Measurements from ENCODE around the gene AXIN1. TPM values are rescaled to one million over a fixed set of nuclear protein-coding genes. Genes with fewer than 3 reads are reported as not detected.

The AXIN1 gene
- total and polyA plus RNA-seq, 2 donors = 20.0 to 24.1 TPM

DNA sequence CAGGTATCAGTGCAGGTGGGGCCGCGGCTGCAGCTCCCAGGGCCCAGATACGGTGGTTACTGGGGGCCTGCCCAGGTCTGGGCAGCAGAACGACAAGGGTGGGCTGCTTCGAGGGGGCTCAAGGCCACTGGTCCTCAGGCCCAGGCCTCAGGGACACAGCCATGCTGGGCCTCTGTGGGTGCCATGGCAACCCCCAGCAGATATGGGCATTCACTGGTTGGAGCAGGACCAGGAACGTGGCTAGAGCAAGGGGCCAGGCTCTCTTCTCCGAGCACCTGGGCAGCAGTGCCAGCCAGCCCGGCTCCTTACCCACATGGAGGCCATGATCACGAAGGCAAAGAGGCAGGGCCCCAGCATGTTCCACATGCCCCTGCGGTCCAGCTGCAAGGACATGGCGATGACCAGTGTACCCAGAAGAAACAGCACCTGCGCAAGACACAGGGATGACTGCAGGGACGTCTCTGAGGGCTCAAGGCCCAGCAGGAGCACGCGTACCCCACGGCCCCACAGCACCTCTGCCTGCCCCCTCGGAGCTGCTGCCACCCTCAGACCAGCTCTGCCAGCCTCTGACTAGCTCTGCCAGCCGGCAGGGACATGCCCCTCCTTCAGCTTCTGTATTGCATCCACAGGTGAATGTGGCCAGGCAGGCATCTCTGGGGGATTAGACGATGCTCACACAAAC lies 19.9 kb upstream of the AXIN1 start:
- Histone ChIP-seq H3K36me3 (ENCODE audit: control insufficient read depth in 2 of 2, insufficient read depth in 2 of 2, low read length in 1 of 2) (peaks cover 70 to 74% of the 10 kb centered on the region in 2 donors), H3K27me3 (ENCODE audit: control insufficient read depth in 2 of 2, insufficient read depth in 1 of 2, low read length in 1 of 2) (no peaks in the 10 kb centered on the region), H3K27ac (ENCODE audit: low read depth in 1 of 2, low read length in 1 of 2) (no peak overlapping the region), H3K4me3 (ENCODE audit: low read length in 2 of 2) (no peak overlapping the region), H3K4me1 (ENCODE audit: control insufficient read depth in 2 of 2, insufficient read depth in 2 of 2, low read length in 2 of 2) (peaks cover 3 to 23% of the 10 kb centered on the region in 2 donors), H3K9me3 (ENCODE audit: control insufficient read depth in 2 of 2, insufficient read depth in 1 of 2, low read length in 1 of 2) (no peaks in the 10 kb centered on the region)
- WGBS = 97% methylated on average over 19 of the region's 19 CpGs
- no peak for DNase-seq (ENCODE audit: low read depth in 6 of 9, low spot score in 9 of 9)

DNA sequence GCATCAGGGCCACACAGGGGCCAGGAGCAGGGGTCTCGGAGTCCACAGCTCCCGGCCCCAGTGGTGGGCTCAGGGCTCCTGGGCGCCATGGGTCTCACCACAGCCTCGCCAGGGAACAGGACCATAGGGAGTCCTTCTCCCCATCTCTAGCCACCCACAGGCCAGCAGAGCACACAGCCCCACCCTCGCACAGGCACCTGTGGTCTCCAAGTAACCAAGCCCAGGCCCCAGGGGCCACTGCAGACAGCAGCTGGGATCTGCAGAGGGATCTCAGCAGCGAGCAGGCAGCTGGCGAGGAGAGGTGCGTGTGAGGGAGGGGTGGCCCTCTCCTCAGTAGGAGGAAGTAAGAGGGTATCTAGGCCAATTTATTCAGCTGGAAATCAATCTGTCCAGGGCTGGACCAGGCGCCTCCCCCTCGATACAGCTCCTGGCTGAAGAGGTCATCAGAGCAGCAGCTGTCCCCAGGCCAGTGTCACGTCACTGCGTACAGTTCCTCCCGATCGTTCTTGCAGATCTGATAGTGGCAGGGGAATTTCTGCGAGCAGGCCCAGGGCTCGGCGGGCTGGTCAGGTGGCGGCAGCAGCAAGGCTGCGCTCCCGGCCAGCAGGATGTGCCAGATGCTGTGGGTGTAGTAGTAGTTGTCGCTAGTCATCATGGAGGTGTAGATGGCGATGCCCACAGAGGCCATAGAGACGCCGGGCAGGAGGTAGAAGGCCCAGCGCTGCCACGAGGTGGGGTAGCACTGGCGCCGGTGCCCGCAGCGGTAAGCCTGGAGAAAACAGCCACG lies 19.2 kb upstream of the AXIN1 start:
- Histone ChIP-seq H3K4me1 (ENCODE audit: control insufficient read depth in 2 of 2, insufficient read depth in 2 of 2, low read length in 2 of 2) (peaks cover 3 to 23% of the 10 kb centered on the region in 2 donors), H3K4me3 (ENCODE audit: low read length in 2 of 2) (no peak overlapping the region), H3K9me3 (ENCODE audit: control insufficient read depth in 2 of 2, insufficient read depth in 1 of 2, low read length in 1 of 2) (no peaks in the 10 kb centered on the region), H3K27ac (ENCODE audit: low read depth in 1 of 2, low read length in 1 of 2) (no peak overlapping the region), H3K27me3 (ENCODE audit: control insufficient read depth in 2 of 2, insufficient read depth in 1 of 2, low read length in 1 of 2) (no peaks in the 10 kb centered on the region), H3K36me3 (ENCODE audit: control insufficient read depth in 2 of 2, insufficient read depth in 2 of 2, low read length in 1 of 2) (peaks cover 68 to 74% of the 10 kb centered on the region in 2 donors)
- no peak for DNase-seq (ENCODE audit: low read depth in 6 of 9, low spot score in 9 of 9)
- WGBS = 94% methylated on average over 31 of the region's 31 CpGs

DNA sequence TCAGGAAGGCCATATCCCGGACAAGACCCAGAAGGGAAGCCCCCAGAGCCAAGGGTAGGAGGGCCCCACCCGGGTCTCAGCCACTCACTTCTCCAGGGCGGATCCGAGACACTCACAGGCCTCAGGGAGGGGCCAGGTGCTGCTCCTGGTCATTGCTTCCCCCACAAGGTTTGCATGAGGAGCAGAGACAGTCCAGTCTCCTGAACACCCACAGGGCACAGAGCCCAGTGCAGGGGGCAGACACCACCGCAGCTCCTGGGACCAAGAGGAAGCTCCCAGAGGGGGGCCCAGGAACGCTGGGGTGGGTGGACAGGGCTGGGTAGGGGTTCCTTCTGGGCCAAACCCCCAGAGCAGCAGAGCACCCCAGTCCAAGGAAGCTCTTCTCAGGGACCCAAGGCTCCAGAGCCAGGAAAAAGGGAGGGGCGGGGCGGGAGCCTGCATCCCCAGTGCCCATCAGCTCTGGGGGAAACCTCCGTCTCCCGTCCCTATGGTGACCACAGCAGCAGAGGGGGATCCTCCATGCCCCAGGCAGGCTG lies 18.5 kb upstream of the AXIN1 start:
- H3K4me1 ChIP-seq (ENCODE audit: control insufficient read depth in 2 of 2, insufficient read depth in 2 of 2, low read length in 2 of 2) = peaks cover 3 to 23% of the 10 kb centered on the region in 2 donors
- 81% methylated on average over 10 of the region's 10 CpGs for WGBS

DNA sequence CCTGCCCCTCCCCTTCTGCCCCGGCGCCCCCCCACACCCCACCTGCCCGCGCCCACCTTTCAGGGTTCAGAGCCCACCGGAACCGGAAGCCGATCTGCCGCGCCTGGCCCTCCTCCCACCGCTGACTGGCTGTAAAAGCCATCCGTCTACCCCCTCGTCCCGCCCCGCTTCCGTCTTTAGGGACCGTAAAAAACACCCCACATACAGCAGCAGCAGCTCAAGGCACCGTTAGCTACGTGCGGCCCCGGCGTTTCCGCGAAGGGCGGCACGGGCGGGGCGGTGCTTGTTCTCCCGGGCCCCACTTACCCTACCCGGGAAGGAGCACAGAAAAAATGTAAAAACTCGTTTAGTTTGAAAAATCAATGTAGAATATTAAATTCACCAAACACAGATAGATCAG lies 17.9 kb upstream of the AXIN1 start, which contains the start of gene MRPL28:
TSS of gene MRPL28 (minus strand) at position 96 of the 400 bp plus-strand sequence. CDS start 320 bp downstream, outside the sequence.
- DNase-seq (ENCODE audit: low read depth in 6 of 9, low spot score in 9 of 9) = peak; percentile 86 to 97 (median 91)
- H3K27ac ChIP-seq (ENCODE audit: low read depth in 1 of 2, low read length in 1 of 2) = peak within 1 kb of the TSS; percentile 64 to 78
- H3K9me3 ChIP-seq (ENCODE audit: control insufficient read depth in 2 of 2, insufficient read depth in 1 of 2, low read length in 1 of 2) = no peaks in the 10 kb centered on the region
- WGBS = 1% methylated on average over 30 of the region's 30 CpGs
- peak within 1 kb of the TSS; percentile 2 to 68 for H3K4me3 ChIP-seq (ENCODE audit: low read length in 2 of 2)
- H3K27me3 ChIP-seq (ENCODE audit: control insufficient read depth in 2 of 2, insufficient read depth in 1 of 2, low read length in 1 of 2) = no peaks in the 10 kb centered on the region
- peaks cover 63 to 69% of the 10 kb centered on the region in 2 donors for H3K36me3 ChIP-seq (ENCODE audit: control insufficient read depth in 2 of 2, insufficient read depth in 2 of 2, low read length in 1 of 2)
- H3K4me1 ChIP-seq (ENCODE audit: control insufficient read depth in 2 of 2, insufficient read depth in 2 of 2, low read length in 2 of 2) = peaks cover 3 to 23% of the 10 kb centered on the region in 2 donors

More for the DNA sequence above, 18.5 kb upstream of the AXIN1 start:
- peak overlapping the region; percentile 64 to 78 for H3K27ac ChIP-seq (ENCODE audit: low read depth in 1 of 2, low read length in 1 of 2)
- H3K36me3 ChIP-seq (ENCODE audit: control insufficient read depth in 2 of 2, insufficient read depth in 2 of 2, low read length in 1 of 2) = peaks cover 66 to 73% of the 10 kb centered on the region in 2 donors
- no peaks in the 10 kb centered on the region for H3K9me3 ChIP-seq (ENCODE audit: control insufficient read depth in 2 of 2, insufficient read depth in 1 of 2, low read length in 1 of 2)
- no peaks in the 10 kb centered on the region for H3K27me3 ChIP-seq (ENCODE audit: control insufficient read depth in 2 of 2, insufficient read depth in 1 of 2, low read length in 1 of 2)
- H3K4me3 ChIP-seq (ENCODE audit: low read length in 2 of 2) = peak overlapping the region; percentile 2 to 68
- DNase-seq (ENCODE audit: low read depth in 6 of 9, low spot score in 9 of 9) = no peak

DNA sequence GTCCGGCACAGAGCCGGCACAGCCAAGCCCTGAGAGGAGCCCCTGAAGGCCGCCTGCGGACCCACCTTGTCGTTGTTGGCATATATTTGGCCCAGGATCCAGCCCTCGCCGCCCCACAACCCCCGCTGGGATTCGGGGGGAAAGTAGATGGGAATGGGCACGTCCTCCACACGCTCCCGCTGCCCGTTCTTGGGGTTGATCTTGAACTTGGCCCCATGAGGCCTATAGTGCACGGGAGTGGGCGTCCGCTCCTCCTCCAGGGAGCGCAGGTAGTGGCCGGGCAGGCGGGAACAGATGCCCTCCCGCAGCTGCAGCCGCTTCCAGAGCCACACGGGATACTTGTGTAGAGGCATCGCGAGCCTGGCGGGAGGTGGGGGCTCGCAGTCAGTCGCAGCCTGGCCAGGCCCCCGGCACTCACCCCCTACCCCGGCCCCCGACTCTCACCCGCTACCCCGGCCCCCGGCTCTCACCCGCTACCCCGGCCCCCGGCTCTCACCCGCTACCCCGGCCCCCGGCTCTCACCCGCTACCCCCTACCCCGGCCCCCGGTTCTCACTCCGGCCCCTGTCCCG lies 17.4 kb upstream of the AXIN1 start:
- Histone ChIP-seq H3K36me3 (ENCODE audit: control insufficient read depth in 2 of 2, insufficient read depth in 2 of 2, low read length in 1 of 2) (peaks cover 58 to 69% of the 10 kb centered on the region in 2 donors), H3K4me3 (ENCODE audit: low read length in 2 of 2) (peak overlapping the region; percentile 2 to 68), H3K27me3 (ENCODE audit: control insufficient read depth in 2 of 2, insufficient read depth in 1 of 2, low read length in 1 of 2) (no peaks in the 10 kb centered on the region), H3K4me1 (ENCODE audit: control insufficient read depth in 2 of 2, insufficient read depth in 2 of 2, low read length in 2 of 2) (peaks cover 3 to 23% of the 10 kb centered on the region in 2 donors), H3K27ac (ENCODE audit: low read depth in 1 of 2, low read length in 1 of 2) (no peak overlapping the region), H3K9me3 (ENCODE audit: control insufficient read depth in 2 of 2, insufficient read depth in 1 of 2, low read length in 1 of 2) (no peaks in the 10 kb centered on the region)
- 58% methylated on average over 44 of the region's 44 CpGs for WGBS
- no peak for DNase-seq (ENCODE audit: low read depth in 6 of 9, low spot score in 9 of 9)

DNA sequence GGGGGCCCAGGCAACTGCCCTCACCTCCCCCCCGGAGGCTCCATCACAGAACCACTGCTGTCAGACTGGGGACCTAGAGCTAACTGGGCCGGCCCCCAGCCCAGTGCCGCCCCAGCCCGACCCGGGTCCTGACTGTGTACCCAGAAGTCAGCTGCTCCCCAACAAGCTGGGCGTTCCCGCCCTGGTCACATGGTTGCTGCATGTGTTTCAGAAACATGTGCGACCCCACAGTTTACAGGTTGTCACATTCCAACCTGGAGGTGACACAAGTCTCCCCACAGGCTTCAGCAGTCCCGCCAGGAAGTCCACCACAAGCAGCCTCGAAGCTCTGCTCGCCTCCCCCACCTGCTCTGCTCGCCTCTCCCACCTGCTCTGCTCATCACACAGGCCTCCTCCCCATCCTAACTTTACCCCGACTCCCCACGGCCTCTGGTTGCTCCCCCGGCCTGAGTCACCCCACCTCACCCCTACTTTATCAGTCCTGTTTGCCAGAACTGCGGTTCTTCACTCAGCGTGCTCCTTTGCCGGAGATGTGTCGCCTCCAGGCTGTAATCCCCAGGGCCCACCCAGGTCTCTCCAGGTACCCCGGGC lies 16.8 kb upstream of the AXIN1 start:
- WGBS = 96% methylated on average over 20 of the region's 20 CpGs
- H3K4me3 ChIP-seq (ENCODE audit: low read length in 2 of 2) = peak overlapping the region in 1 of 2 donors; percentile 2
- no peak overlapping the region for H3K27ac ChIP-seq (ENCODE audit: low read depth in 1 of 2, low read length in 1 of 2)
- H3K36me3 ChIP-seq (ENCODE audit: control insufficient read depth in 2 of 2, insufficient read depth in 2 of 2, low read length in 1 of 2) = peaks cover 52 to 63% of the 10 kb centered on the region in 2 donors
- peaks cover 0 to 5% of the 10 kb centered on the region in 2 donors for H3K27me3 ChIP-seq (ENCODE audit: control insufficient read depth in 2 of 2, insufficient read depth in 1 of 2, low read length in 1 of 2)
- DNase-seq (ENCODE audit: low read depth in 6 of 9, low spot score in 9 of 9) = no peak
- H3K9me3 ChIP-seq (ENCODE audit: control insufficient read depth in 2 of 2, insufficient read depth in 1 of 2, low read length in 1 of 2) = no peaks in the 10 kb centered on the region
- peaks cover 3 to 23% of the 10 kb centered on the region in 2 donors for H3K4me1 ChIP-seq (ENCODE audit: control insufficient read depth in 2 of 2, insufficient read depth in 2 of 2, low read length in 2 of 2)

DNA sequence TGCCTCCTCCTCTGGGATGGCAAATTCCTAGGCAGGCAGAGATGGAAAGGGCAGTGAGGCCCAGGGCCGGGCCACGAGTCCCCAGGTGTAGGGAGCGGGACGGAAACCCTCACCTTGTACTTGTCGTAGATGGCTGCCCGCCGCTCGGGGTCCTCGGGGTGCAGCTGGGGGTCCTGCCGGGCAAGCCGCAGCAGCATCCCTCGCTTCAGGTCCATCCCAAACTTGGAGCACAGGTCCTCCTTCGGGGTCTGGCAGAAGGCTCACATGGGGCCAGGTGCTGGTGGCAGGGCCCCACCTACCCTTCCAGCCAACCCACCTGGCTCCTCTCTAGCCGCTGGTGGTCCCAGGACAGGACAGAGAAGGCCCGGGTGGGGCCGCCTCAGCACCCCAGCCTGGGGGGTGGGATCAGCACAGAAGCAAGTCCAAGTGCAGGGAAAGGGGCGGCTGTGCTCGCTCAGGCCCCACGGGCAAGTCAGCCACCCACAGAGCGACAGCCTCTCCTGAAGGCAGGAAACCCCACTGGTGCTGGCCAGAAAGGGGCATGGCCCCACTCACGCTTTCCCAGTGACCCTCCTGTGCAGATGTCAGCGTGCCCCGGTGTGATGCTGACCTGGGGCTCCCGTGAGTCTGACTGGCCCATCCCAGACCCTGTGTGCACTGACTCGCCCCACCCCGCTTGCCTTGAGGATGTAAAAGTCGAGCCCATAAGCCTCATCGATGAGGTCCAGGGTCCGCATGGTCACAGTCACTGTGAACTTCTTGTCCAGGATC lies 16.1 kb upstream of the AXIN1 start:
- WGBS = 97% methylated on average over 29 of the region's 29 CpGs
- Histone ChIP-seq H3K27ac (ENCODE audit: low read depth in 1 of 2, low read length in 1 of 2) (no peak overlapping the region), H3K4me3 (ENCODE audit: low read length in 2 of 2) (no peak overlapping the region), H3K27me3 (ENCODE audit: control insufficient read depth in 2 of 2, insufficient read depth in 1 of 2, low read length in 1 of 2) (peaks cover 0 to 11% of the 10 kb centered on the region in 2 donors), H3K9me3 (ENCODE audit: control insufficient read depth in 2 of 2, insufficient read depth in 1 of 2, low read length in 1 of 2) (no peaks in the 10 kb centered on the region), H3K36me3 (ENCODE audit: control insufficient read depth in 2 of 2, insufficient read depth in 2 of 2, low read length in 1 of 2) (peaks cover 48 to 56% of the 10 kb centered on the region in 2 donors), H3K4me1 (ENCODE audit: control insufficient read depth in 2 of 2, insufficient read depth in 2 of 2, low read length in 2 of 2) (peaks cover 3 to 23% of the 10 kb centered on the region in 2 donors)
- no peak for DNase-seq (ENCODE audit: low read depth in 6 of 9, low spot score in 9 of 9)

DNA sequence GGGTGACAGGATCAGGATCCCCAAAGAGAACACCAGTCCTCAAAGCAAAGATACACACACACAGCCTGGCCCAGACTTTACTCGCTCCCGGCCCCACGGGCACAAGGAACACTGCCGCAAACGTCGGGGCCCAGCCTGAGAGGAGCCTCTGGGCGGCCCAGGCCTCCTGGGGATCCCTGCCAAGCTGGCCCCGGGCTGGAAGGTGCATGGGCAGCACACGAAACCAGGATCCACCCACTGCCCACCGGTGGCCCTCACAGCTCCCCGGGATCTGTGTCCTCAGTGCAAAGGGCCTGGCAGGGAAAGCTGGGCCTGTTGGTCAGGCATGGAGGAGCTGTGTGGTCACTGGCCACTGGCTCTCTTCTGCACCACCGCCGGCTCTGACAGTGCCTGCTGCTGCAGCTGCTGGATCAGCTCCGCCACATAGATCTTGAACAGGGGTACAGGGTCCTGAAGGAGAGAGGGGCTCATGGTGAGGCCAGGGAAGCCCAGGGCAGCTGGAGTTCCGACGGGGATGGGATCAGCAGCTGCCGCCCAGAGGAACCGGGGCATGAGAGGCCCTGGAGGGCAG lies 14.9 kb upstream of the AXIN1 start:
- Histone ChIP-seq H3K4me1 (ENCODE audit: control insufficient read depth in 2 of 2, insufficient read depth in 2 of 2, low read length in 2 of 2) (peaks cover 3 to 23% of the 10 kb centered on the region in 2 donors), H3K27me3 (ENCODE audit: control insufficient read depth in 2 of 2, insufficient read depth in 1 of 2, low read length in 1 of 2) (peaks cover 0 to 20% of the 10 kb centered on the region in 2 donors), H3K27ac (ENCODE audit: low read depth in 1 of 2, low read length in 1 of 2) (no peak overlapping the region), H3K36me3 (ENCODE audit: control insufficient read depth in 2 of 2, insufficient read depth in 2 of 2, low read length in 1 of 2) (peaks cover 40 to 44% of the 10 kb centered on the region in 2 donors), H3K9me3 (ENCODE audit: control insufficient read depth in 2 of 2, insufficient read depth in 1 of 2, low read length in 1 of 2) (no peaks in the 10 kb centered on the region), H3K4me3 (ENCODE audit: low read length in 2 of 2) (no peak overlapping the region)
- WGBS = 98% methylated on average over 18 of the region's 18 CpGs
- no peak for DNase-seq (ENCODE audit: low read depth in 6 of 9, low spot score in 9 of 9)

Measured in thymus (tissue), 11 donors.